Activated naive CD4-positive, alpha-beta T cell treated with anti-CD3 and anti-CD28 coated beads for 36 hours (primary cell): ENCODE results near the gene RPRD1B. TPM values are rescaled to one million over a fixed set of nuclear protein-coding genes. Genes with fewer than 3 reads are reported as not detected.

Source experiments
- CTCF ChIA-PET: fragments of 350-600 bp; sonication (Branson Sonifier 250); formaldehyde crosslinking; loops from one replicate; lab custom pipeline; 2021; ENCODE audit warnings: antibody characterized with exemption; lab: Charles Lee
- DNase-seq: peaks from one replicate; pipeline ENCODE4 v3.0.0-alpha.2; 2020
- H3K27ac Mint-ChIP-seq: one replicate; pipeline ENCODE4 v1.8.0; 2021; ENCODE audit warnings: mild to moderate bottlenecking, mixed read lengths
- H3K27me3 Mint-ChIP-seq: one replicate; pipeline ENCODE4 v1.8.0; 2021; ENCODE audit warnings: low read depth, mixed read lengths
- H3K36me3 Mint-ChIP-seq: one replicate; pipeline ENCODE4 v1.8.0; 2021; ENCODE audit warnings: low read depth, mixed read lengths
- H3K4me1 Mint-ChIP-seq: one replicate; pipeline ENCODE4 v1.8.0; 2021; ENCODE audit warnings: low read depth, mixed read lengths
- H3K4me3 Mint-ChIP-seq: one replicate; pipeline ENCODE4 v1.8.0; 2021; ENCODE audit warnings: mild to moderate bottlenecking, moderate library complexity, mixed read lengths
- H3K9me3 Mint-ChIP-seq: one replicate; pipeline ENCODE4 v1.8.0; 2021; ENCODE audit warnings: mixed read lengths
- intact Hi-C: fragments of 100-400 bp; cut with micrococcal nuclease; formaldehyde crosslinking; loops from one replicate; pipeline ENCODE4 v1.15.1; 2023
- total RNA-seq, 2 experiments: library from RNA; stranded (reverse); gene quantifications; one replicate each; pipeline ENCODE4 v1.2.3, GENCODE V29; 2021

The RPRD1B gene
- total RNA-seq, 2 experiments from 2014 or later, result 31.6 to 32.7 TPM

- Mint-ChIP-seq H3K27ac (no peak overlapping the region), H3K9me3 (no peaks in the 10 kb centered on the region), H3K36me3 (peaks cover 39% of the 10 kb centered on the region), H3K27me3 (no peaks in the 10 kb centered on the region), H3K4me1 (peaks cover 42% of the 10 kb centered on the region), H3K4me3 (no peak overlapping the region)
- intact Hi-C loops, result no loop called here
- CTCF ChIA-PET, result interaction anchor here (0.6 kb wide), 1 partner anchor 19 kb away, joined by 3 read pairs; no protein-coding TSS in a partner anchor
- no peak for DNase-seq
Measured at GRCh38 chr20:38024496-38024895, 9.1 kb upstream of the RPRD1B start.

- no peak for DNase-seq
- intact Hi-C loops, result no loop called here
- peaks cover 50% of the 10 kb centered on the region for H3K4me1 Mint-ChIP-seq
- H3K4me3 Mint-ChIP-seq, result no peak overlapping the region
- no peak overlapping the region for H3K27ac Mint-ChIP-seq
- H3K27me3 Mint-ChIP-seq, result no peaks in the 10 kb centered on the region
- peaks cover 34% of the 10 kb centered on the region for H3K36me3 Mint-ChIP-seq
- no peaks in the 10 kb centered on the region for H3K9me3 Mint-ChIP-seq
- CTCF ChIA-PET, result no interaction called here
Measured at GRCh38 chr20:38029453-38029852, 4.1 kb upstream of the RPRD1B start.

DNA sequence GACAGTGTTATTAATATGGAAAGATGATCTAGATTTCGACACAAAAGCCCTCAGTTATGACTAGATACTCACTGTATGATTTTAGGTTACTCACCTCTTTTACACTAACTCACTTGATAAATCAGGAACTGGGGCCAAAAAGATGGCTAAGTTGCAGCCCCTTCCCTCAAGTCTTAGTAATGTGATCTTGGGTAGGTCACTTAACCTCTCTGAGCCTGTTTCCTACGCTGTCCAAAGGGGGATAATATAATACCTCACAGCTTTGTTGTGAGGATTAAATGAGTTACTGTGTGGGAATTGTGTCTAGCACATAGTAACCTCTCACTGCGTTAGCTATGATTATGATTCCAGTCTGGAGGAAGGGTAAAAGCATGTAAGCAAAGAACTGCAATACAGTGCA lies 1.6 kb upstream of the RPRD1B start:
- CTCF ChIA-PET, result interaction anchor here (0.7 kb wide), 1 partner anchor 112 kb away, joined by 3 read pairs; no protein-coding TSS in a partner anchor
- no peak for DNase-seq
- Mint-ChIP-seq H3K4me3 (peak overlapping the region; percentile 98), H3K4me1 (peaks cover 63% of the 10 kb centered on the region), H3K27me3 (no peaks in the 10 kb centered on the region), H3K9me3 (no peaks in the 10 kb centered on the region), H3K36me3 (peaks cover 36% of the 10 kb centered on the region), H3K27ac (peak overlapping the region; percentile 25)
- intact Hi-C loops, result loop anchor here (2.0 to 10.0 kb wide), 2 partner anchors 853 to 937 kb away; partner anchors contain the start of genes MROH8, RBL1 and RPN2

DNA sequence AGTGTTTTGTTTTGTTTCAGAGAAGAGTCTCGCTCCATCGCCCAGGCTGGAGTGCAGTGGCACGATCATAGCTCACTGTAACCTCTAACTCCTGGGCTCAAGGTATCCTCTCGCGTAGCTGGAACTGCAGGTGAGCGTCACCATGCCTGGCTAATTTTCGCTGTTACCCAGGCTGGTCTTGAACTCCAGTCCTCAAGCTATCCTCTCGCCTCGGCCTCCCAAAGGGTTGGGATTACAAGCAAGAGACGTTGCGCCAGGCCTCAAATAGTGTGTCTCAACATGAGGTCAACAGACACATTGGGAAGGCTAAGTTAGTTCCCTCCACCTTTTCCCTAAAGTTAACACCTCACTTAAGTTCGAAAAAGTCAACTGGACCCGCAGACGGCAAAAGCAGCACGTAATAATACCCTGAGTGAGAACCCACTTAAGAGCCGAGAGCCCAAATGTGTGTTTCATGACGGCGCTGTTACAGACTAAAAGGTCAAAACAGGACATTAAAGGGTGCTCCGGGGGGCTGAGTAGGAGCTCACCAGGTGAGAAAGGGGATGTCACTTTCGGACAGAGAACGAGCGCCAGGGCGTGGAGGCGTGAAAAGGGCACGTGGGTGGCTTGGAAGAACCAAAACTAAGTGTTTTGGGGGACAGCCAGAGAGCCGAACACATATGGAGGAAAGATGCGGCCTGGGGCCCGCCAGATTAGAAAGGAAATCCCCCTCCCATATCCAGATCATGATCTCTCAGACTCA lies 789 bp upstream of the RPRD1B start:
- Mint-ChIP-seq H3K4me1 (peaks cover 70% of the 10 kb centered on the region), H3K27ac (peak overlapping the region; percentile 98), H3K4me3 (peak overlapping the region; percentile 98), H3K9me3 (no peaks in the 10 kb centered on the region), H3K36me3 (peaks cover 39% of the 10 kb centered on the region), H3K27me3 (no peaks in the 10 kb centered on the region)
- CTCF ChIA-PET, result interaction anchor here (2.1 kb wide), 1 partner anchor 41 kb away, joined by 7 read pairs; no protein-coding TSS in a partner anchor
- intact Hi-C loops, result loop anchor here (1.0 to 10.0 kb wide), 5 partner anchors 25 to 938 kb away; partner anchors contain the start of genes MROH8, RBL1 and RPN2
- no peak for DNase-seq

- H3K4me3 Mint-ChIP-seq, result peak overlapping the region; percentile 98
- no peaks in the 10 kb centered on the region for H3K27me3 Mint-ChIP-seq
- peaks cover 61% of the 10 kb centered on the region for H3K4me1 Mint-ChIP-seq
- peaks cover 30% of the 10 kb centered on the region for H3K36me3 Mint-ChIP-seq
- intact Hi-C loops, result loop anchor here (10.0 kb wide), 1 partner anchor 939 kb away; the partner anchor contains the start of gene RBL1
- no peak for DNase-seq
- CTCF ChIA-PET, result interaction anchor here (0.8 to 2.1 kb wide), 3 partner anchors 39 to 187 kb away, joined by 3 to 7 read pairs (median 5); no protein-coding TSS in a partner anchor
- H3K9me3 Mint-ChIP-seq, result no peaks in the 10 kb centered on the region
- peak overlapping the region; percentile 98 for H3K27ac Mint-ChIP-seq
Measured at GRCh38 chr20:38034108-38034649, 633 bp downstream of the RPRD1B start.

- H3K9me3 Mint-ChIP-seq, result no peaks in the 10 kb centered on the region
- CTCF ChIA-PET, result no interaction called here
- intact Hi-C loops, result loop anchor here (10.0 kb wide), 1 partner anchor 940 kb away; the partner anchor contains the start of gene RBL1
- peaks cover 58% of the 10 kb centered on the region for H3K4me1 Mint-ChIP-seq
- DNase-seq, result no peak
- no peaks in the 10 kb centered on the region for H3K27me3 Mint-ChIP-seq
- peaks cover 25% of the 10 kb centered on the region for H3K36me3 Mint-ChIP-seq
- H3K27ac Mint-ChIP-seq, result peak overlapping the region; percentile 98
- H3K4me3 Mint-ChIP-seq, result peak overlapping the region; percentile 98
Measured at GRCh38 chr20:38034961-38035360, 1.4 kb downstream of the RPRD1B start.

DNA sequence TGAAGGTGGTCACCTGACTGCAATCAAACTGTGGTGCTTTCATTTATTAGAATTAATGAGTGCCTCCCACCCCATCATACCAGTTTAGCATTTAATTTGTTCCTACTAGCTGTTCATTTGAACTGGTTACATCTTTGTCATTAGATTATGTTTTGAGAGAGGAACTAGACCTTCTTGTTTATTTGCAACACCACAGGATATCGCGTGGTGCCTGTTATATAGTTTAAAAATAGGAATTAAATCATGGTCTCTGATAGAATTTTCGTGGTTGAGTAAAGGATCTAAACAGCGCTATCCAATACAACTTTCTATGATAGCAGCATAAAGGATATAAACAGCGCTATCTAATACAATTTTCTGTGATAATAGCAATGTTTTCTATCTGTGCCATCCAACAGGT lies 2.8 kb downstream of the RPRD1B start:
- CTCF ChIA-PET, result interaction anchor here (0.9 kb wide), 1 partner anchor 22 kb away, joined by 5 read pairs; no protein-coding TSS in a partner anchor
- intact Hi-C loops, result loop anchor here (10.0 kb wide), 1 partner anchor 942 kb away; the partner anchor contains the start of gene RBL1
- H3K36me3 Mint-ChIP-seq, result peaks cover 24% of the 10 kb centered on the region

DNA sequence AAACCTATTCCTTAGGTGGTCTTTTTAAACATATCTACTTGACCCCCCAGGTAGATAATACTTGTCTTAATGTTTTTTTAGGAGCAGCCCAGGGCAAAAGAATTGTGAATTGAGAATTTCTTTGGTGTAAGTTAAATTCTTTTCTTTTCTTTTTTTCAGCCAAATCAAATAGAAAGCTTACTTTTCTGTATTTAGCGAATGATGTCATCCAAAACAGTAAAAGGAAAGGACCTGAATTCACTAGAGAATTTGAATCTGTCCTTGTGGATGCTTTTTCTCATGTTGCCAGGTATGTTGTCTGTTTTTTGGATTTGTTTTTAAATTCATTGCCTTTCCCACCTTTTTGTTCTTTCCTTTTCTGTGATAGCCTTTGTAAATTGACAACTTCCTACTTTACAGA lies 6.7 kb downstream of the RPRD1B start:
- H3K9me3 Mint-ChIP-seq, result no peaks in the 10 kb centered on the region
- peaks cover 34% of the 10 kb centered on the region for H3K36me3 Mint-ChIP-seq
- CTCF ChIA-PET, result interaction anchor here (1.2 kb wide), 1 partner anchor 181 kb away, joined by 3 read pairs; no protein-coding TSS in a partner anchor
- DNase-seq, result no peak
- intact Hi-C loops, result no loop called here
- H3K27me3 Mint-ChIP-seq, result no peaks in the 10 kb centered on the region
- no peak overlapping the region for H3K4me3 Mint-ChIP-seq
- peaks cover 55% of the 10 kb centered on the region for H3K4me1 Mint-ChIP-seq
- H3K27ac Mint-ChIP-seq, result no peak overlapping the region

More for the DNA sequence above, 2.8 kb downstream of the RPRD1B start:
- Mint-ChIP-seq H3K4me1 (peaks cover 55% of the 10 kb centered on the region), H3K9me3 (no peaks in the 10 kb centered on the region), H3K27ac (no peak overlapping the region), H3K4me3 (no peak overlapping the region), H3K27me3 (no peaks in the 10 kb centered on the region)
- DNase-seq, result no peak

DNA sequence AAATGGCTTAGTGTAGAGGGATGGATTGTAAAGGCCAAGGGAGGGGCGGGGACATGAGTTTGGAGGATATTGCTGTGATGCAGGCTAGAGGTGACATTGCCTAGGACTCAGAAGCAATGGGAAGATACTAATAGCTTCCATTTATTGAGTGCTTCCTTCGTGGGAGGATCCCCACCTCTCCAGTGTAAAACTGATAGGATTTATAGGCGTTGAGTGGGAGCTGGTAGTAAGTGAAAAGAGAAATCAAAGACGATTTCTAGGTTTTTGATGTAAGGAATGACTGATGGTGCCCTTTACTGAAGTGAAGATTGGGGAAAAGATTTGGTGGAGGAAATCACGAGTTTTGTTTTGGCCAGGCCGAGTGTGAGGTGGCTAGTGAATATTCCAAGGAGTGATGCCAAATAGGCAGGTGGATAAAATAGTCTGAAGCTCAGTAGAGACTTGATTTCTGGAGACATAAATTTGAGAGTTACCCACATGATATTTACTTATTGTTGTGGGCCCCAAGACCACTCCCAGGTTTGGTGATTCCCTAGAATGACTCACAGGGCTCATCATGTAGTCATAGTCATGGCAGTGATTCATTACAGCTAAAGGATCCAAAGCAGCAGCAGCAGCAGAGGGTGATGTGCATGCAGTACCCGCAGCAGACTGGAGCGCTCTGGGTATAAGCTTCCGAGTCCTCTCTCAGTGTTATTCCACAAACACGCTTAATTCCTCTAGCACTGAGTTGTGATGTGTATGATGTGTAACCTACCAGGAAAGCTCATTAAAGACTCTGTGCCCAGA lies 10.2 kb downstream of the RPRD1B start:
- no peaks in the 10 kb centered on the region for H3K9me3 Mint-ChIP-seq
- DNase-seq, result peak; percentile 42
- H3K27ac Mint-ChIP-seq, result no peak overlapping the region
- peaks cover 30% of the 10 kb centered on the region for H3K36me3 Mint-ChIP-seq
- intact Hi-C loops, result no loop called here
- H3K27me3 Mint-ChIP-seq, result no peaks in the 10 kb centered on the region
- no peak overlapping the region for H3K4me3 Mint-ChIP-seq
- CTCF ChIA-PET, result interaction anchor here (0.7 to 1.3 kb wide), 4 partner anchors 14 to 444 kb away, joined by 3 to 5 read pairs (median 3); no protein-coding TSS in a partner anchor
- peaks cover 46% of the 10 kb centered on the region for H3K4me1 Mint-ChIP-seq

DNA sequence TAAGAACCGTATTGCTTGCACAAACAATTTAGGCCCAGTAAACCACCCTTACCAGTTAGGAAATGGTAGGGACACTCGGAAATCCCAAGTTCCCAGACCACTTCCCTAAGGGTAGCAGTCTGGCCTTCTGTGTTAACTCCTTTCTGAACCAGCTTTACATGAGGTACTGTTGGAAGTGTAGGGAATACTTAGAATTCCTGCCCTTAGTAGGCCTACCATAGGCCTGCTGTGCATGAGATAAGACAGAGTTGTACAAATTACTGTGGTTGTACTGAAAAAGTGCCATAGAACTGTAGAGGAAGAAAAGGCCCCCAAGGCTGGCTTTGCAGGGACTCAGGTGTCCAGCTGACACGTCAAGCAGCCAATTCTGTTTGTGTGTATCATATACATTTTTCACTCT lies 11.1 kb downstream of the RPRD1B start:
- no peak overlapping the region for H3K4me3 Mint-ChIP-seq
- intact Hi-C loops, result no loop called here
- H3K36me3 Mint-ChIP-seq, result peaks cover 32% of the 10 kb centered on the region
- no peaks in the 10 kb centered on the region for H3K27me3 Mint-ChIP-seq
- CTCF ChIA-PET, result interaction anchor here (1.2 to 1.3 kb wide), 2 partner anchors 24 to 29 kb away, joined by 3 read pairs; no protein-coding TSS in a partner anchor
- no peak overlapping the region for H3K27ac Mint-ChIP-seq
- DNase-seq, result no peak
- H3K9me3 Mint-ChIP-seq, result no peaks in the 10 kb centered on the region
- peaks cover 47% of the 10 kb centered on the region for H3K4me1 Mint-ChIP-seq

DNA sequence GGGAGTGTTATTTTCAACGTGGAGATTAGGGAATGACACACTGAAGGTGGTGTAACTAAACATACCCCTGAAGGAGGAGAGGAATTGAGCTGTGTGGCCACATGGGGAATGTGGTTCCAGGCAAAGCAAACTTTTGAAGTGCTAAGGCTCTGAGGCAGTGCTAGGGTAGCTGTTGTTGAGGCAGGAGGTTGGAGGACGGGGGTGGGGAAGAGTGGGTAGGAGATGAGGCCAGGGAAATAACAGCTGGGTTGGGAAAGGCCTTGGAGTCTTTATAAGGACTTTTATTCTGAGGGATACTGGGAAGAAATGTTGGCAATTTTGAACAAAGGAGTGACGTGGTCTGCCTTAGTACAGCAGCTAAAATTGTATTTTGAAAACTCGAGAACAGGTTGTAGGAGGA lies 13.0 kb downstream of the RPRD1B start:
- no peak overlapping the region for H3K4me3 Mint-ChIP-seq
- intact Hi-C loops, result no loop called here
- H3K27me3 Mint-ChIP-seq, result no peaks in the 10 kb centered on the region
- CTCF ChIA-PET, result interaction anchor here (0.7 to 1.2 kb wide), 3 partner anchors 11 to 175 kb away, joined by 3 to 4 read pairs (median 3); no protein-coding TSS in a partner anchor
- H3K36me3 Mint-ChIP-seq, result peaks cover 33% of the 10 kb centered on the region
- no peaks in the 10 kb centered on the region for H3K9me3 Mint-ChIP-seq
- no peak overlapping the region for H3K27ac Mint-ChIP-seq
- DNase-seq, result no peak
- H3K4me1 Mint-ChIP-seq, result peaks cover 51% of the 10 kb centered on the region
